HAP-1 (cell line): ENCODE data around the gene EPHA3.

Experiments
- DNase-seq, 2 experiments: peaks; one replicate each; pipeline ENCODE4 v3.0.0-alpha.2; 2016 to 2020; ENCODE audit warnings: low spot score in 2 of 2
- H3K27me3 ChIP-seq: fragments of 250-450 bp; sonication (Bioruptor Pico); 2 replicates; pipeline ENCODE4 v1.5.1; 2020; ENCODE audit warnings: low read depth, mild to moderate bottlenecking, moderate library complexity
- H3K36me3 ChIP-seq: fragments of 250-450 bp; sonication (Bioruptor Pico); replicated peaks from 2 replicates; pipeline ENCODE4 v1.5.1; 2020; ENCODE audit warnings: mild to moderate bottlenecking
- H3K4me1 ChIP-seq: fragments of 250-450 bp; sonication (Bioruptor Pico); 2 replicates; pipeline ENCODE4 v1.5.1; 2020; ENCODE audit warnings: mild to moderate bottlenecking
- H3K4me3 ChIP-seq: fragments of 250-450 bp; sonication (Bioruptor Pico); 2 replicates; pipeline ENCODE4 v1.5.1; 2020; ENCODE audit warnings: mild to moderate bottlenecking, moderate library complexity
- H3K9me3 ChIP-seq: fragments of 250-450 bp; sonication (Bioruptor Pico); 2 replicates; pipeline ENCODE4 v1.5.1; 2020; ENCODE audit warnings: mild to moderate bottlenecking, moderate library complexity
- in situ Hi-C: fragments of 300-500 bp; cut with MboI; formaldehyde crosslinking; loops from 3 replicates; pipeline ENCODE4 v1.14.3; 2020; ENCODE audit warnings: low sequenced_read_pairs, inconsistent platforms, mixed read lengths

EPHA3 gene

GRCh38 chr3:89380016-89380415, 272.6 kb downstream of the EPHA3 start:
- Histone ChIP-seq H3K36me3 (no peaks in the 10 kb centered on the region), H3K27me3 (no peaks in the 10 kb centered on the region), H3K9me3 (no peaks in the 10 kb centered on the region), H3K4me3 (no peak overlapping the region), H3K4me1 (peaks cover 29% of the 10 kb centered on the region)
- no peak for DNase-seq
- in situ Hi-C loops, result no loop called here

GRCh38 chr3:89392991-89393390, 285.6 kb downstream of the EPHA3 start:
- DNase-seq, result no peak
- Histone ChIP-seq H3K4me1 (no peaks in the 10 kb centered on the region), H3K36me3 (no peaks in the 10 kb centered on the region), H3K4me3 (no peak overlapping the region), H3K9me3 (no peaks in the 10 kb centered on the region), H3K27me3 (no peaks in the 10 kb centered on the region)
- in situ Hi-C loops, result no loop called here

- DNase-seq, result no peak
- H3K4me1 ChIP-seq, result peaks cover under 1% of the 10 kb centered on the region; the same call in 1 of the 2 replicates
- no peaks in the 10 kb centered on the region for H3K9me3 ChIP-seq
- no peaks in the 10 kb centered on the region for H3K27me3 ChIP-seq
- in situ Hi-C loops, result no loop called here
- H3K36me3 ChIP-seq, result no peaks in the 10 kb centered on the region
- no peak overlapping the region for H3K4me3 ChIP-seq
These were observed 288.0 kb downstream of the EPHA3 start for GRCh38 chr3:89395456-89395855.

- Histone ChIP-seq H3K4me1 (peaks cover 6% of the 10 kb centered on the region), H3K9me3 (no peaks in the 10 kb centered on the region), H3K4me3 (no peak overlapping the region), H3K36me3 (no peaks in the 10 kb centered on the region), H3K27me3 (no peaks in the 10 kb centered on the region)
- in situ Hi-C loops, result no loop called here
- no peak for DNase-seq
These were observed 288.6 kb downstream of the EPHA3 start for GRCh38 chr3:89395996-89396395.

DNA sequence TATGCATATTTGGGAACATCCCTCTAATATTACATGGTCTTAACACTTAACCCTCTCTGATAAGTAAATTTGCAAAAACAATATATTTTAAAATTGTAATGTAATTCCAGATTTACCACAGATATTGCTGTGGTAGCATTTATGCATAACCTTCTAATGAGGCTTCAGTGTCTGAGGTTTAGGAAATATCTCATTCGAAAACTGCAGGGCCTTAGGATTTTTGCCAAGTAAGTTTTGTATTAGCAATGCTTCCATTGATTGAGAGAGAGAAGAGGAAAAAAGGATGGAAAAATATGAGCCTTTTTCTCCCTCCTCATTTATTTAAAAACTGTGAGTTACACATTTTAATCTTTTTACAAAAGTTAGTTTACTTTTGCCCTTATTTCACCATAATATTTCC, 294.6 kb downstream of the EPHA3 start:
- Histone ChIP-seq H3K4me1 (peaks cover 28% of the 10 kb centered on the region), H3K9me3 (no peaks in the 10 kb centered on the region), H3K27me3 (no peaks in the 10 kb centered on the region), H3K36me3 (no peaks in the 10 kb centered on the region), H3K4me3 (no peak overlapping the region)
- no peak for DNase-seq
- in situ Hi-C loops, result no loop called here

GRCh38 chr3:89405176-89405575, 297.8 kb downstream of the EPHA3 start:
- peak; percentile 9 to 29 for DNase-seq
- in situ Hi-C loops, result no loop called here
- Histone ChIP-seq H3K4me1 (peaks cover 36% of the 10 kb centered on the region), H3K9me3 (no peaks in the 10 kb centered on the region), H3K27me3 (no peaks in the 10 kb centered on the region), H3K4me3 (no peak overlapping the region), H3K36me3 (no peaks in the 10 kb centered on the region)

DNA sequence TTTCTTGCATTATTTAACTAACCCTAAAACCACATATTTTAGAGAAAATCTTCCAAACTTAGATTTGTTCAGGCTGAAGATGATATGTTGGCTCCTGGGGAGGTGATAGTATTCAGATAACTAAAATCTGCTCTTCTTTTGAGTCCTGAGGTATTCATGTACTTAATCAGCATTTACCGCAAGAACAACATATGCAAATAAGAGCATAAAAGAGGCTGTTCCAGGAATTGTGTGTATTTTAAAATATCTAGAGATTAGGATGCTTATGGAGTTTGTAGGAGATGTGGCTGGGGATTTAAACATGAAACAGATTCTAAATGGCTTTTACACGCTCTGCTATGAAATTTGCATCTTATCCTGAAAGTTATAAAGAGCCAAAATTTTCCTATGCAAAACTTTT, 298.2 kb downstream of the EPHA3 start:
- H3K4me1 ChIP-seq, result peaks cover 34% of the 10 kb centered on the region
- in situ Hi-C loops, result no loop called here
- no peaks in the 10 kb centered on the region for H3K36me3 ChIP-seq
- no peak overlapping the region for H3K4me3 ChIP-seq
- DNase-seq, result peak in 1 of 2 experiments; percentile 66
- no peaks in the 10 kb centered on the region for H3K9me3 ChIP-seq
- H3K27me3 ChIP-seq, result no peaks in the 10 kb centered on the region

DNA sequence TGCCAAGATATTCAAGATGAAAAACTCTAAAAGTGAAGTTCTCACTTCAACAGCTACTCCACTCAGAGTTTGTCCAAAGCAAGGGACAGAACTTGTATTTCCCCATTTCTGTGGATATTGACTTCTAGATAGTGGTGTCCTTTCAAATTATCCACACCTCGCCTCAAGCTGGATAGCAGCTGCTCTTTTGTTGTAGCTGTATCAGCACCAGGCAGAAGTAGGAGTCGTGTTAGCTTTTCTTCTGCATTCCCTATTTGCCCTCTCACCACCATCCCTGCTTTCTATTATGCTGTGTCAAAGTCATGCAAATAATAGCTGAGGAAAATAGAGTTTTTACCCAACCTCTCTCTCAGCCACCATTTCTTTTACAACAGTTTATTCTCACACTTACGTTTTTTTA, 303.8 kb downstream of the EPHA3 start:
- in situ Hi-C loops, result no loop called here
- Histone ChIP-seq H3K36me3 (no peaks in the 10 kb centered on the region), H3K4me3 (no peak overlapping the region), H3K4me1 (peaks cover 13% of the 10 kb centered on the region), H3K27me3 (no peaks in the 10 kb centered on the region), H3K9me3 (no peaks in the 10 kb centered on the region)
- peak in 1 of 2 experiments; percentile 16 for DNase-seq

DNA sequence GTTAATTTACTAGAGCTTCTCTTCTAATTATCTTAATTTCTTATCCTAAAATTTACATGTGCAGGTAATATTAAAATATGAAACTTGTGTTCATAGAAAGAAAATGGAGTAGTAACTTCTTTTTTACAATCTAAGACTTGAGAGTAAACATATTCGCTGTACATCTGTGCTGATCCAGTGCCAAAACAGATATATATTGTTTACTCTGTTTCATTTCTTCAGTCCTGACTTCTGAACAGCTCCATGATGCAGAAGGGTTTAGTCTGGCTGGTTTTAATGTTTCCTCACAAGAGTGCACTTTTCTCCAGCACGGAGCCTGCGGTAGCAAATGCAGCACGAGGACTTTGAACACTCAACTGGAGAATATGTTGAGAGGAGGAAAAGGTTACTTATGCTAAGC, 306.8 kb downstream of the EPHA3 start:
- H3K36me3 ChIP-seq, result no peaks in the 10 kb centered on the region
- DNase-seq, result no peak
- no peaks in the 10 kb centered on the region for H3K27me3 ChIP-seq
- H3K9me3 ChIP-seq, result no peaks in the 10 kb centered on the region
- peaks cover 7% of the 10 kb centered on the region for H3K4me1 ChIP-seq
- no peak overlapping the region for H3K4me3 ChIP-seq
- in situ Hi-C loops, result no loop called here

DNA sequence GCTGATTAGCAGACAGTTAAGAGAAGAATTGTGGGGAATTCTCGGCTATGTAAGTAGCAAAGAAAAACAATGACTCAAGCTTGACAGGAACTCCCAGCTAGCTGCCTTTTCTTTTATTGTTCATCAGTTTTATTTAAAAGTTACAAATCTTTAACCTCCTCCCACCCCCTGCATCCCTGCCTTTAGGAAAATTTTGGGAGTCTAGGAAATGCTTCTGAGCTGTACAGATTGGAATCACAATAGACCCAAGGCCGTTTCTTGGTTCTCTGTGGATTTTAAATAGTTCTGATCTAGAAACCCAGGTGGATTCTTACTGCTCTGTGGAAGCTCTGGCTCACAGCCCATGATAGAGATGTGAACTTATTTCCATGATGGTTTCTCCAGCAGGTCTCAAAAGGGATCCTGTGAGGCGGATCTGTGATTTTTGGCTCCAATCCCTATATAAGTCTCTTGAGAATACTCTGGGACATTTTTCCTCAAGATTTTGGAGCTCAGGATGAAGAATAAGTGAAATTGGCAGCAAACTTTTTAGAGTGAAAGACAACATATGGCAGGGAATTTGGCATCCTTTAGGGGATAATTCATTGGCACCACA, 312.3 kb downstream of the EPHA3 start:
- Histone ChIP-seq H3K27me3 (no peaks in the 10 kb centered on the region), H3K4me1 (no peaks in the 10 kb centered on the region), H3K36me3 (no peaks in the 10 kb centered on the region), H3K9me3 (no peaks in the 10 kb centered on the region), H3K4me3 (no peak overlapping the region)
- no peak for DNase-seq
- in situ Hi-C loops, result no loop called here

GRCh38 chr3:89426060-89426459, 318.6 kb downstream of the EPHA3 start:
- no peaks in the 10 kb centered on the region for H3K4me1 ChIP-seq
- DNase-seq, result no peak
- H3K4me3 ChIP-seq, result no peak overlapping the region
- in situ Hi-C loops, result no loop called here
- no peaks in the 10 kb centered on the region for H3K9me3 ChIP-seq
- no peaks in the 10 kb centered on the region for H3K36me3 ChIP-seq
- H3K27me3 ChIP-seq, result no peaks in the 10 kb centered on the region

DNA sequence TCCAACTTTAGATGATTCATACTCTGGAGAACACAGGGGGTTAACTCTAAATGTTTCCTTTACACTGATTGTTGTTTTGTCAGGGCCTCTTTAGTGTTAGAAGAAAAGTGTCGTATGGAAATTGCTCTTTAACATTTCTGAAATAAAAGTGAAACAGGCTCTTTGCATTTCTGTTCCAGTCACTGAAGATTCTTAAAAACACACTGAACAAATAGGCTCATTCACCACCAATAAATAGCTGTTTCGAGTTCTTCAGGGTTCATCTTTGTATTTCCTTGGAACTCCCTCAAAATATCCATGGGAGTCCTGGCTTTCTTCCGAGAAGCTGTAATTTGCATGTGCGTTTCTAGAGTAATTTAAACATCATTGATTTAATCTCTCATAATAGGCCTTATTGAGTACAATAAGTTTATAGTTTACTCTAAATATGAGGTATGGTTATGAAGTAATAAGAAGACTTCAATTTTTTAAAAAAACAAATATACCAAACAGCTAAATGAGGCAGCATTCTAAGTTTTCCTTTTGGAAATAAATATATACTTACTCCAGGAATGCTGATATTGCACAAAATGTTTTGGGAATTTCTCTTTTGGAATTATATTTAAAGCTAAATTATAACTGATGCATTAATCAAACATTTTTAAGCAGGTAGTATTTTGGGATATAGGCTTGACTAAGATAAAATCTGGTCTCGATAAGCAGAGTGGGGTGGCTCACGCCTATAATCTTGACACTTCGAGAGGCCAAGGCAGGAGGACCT, 327.4 kb downstream of the EPHA3 start:
- no peaks in the 10 kb centered on the region for H3K9me3 ChIP-seq
- no peak overlapping the region for H3K4me3 ChIP-seq
- no peak for DNase-seq
- H3K36me3 ChIP-seq, result no peaks in the 10 kb centered on the region
- in situ Hi-C loops, result no loop called here
- H3K27me3 ChIP-seq, result no peaks in the 10 kb centered on the region
- H3K4me1 ChIP-seq, result no peaks in the 10 kb centered on the region

DNA sequence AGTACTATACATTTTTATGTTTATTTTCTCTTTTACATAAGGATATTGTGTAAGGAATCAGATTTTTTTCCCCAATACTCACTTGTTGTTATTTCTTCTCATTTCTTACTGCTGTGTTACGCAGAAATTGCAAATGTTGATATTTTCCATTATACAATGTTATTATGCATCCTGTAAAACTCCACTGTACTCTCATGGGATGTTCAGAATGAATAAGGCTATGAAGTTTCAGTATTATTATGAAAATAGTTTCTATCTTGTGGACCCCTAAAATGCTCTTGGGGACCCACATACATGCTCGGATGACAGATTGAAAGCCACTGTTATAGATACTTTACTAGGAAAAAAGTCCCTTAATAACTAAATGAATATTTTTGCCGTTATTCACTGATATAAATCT, 329.4 kb downstream of the EPHA3 start:
- Histone ChIP-seq H3K4me3 (no peak overlapping the region), H3K4me1 (no peaks in the 10 kb centered on the region), H3K9me3 (no peaks in the 10 kb centered on the region), H3K36me3 (no peaks in the 10 kb centered on the region), H3K27me3 (no peaks in the 10 kb centered on the region)
- no peak for DNase-seq
- in situ Hi-C loops, result no loop called here

DNA sequence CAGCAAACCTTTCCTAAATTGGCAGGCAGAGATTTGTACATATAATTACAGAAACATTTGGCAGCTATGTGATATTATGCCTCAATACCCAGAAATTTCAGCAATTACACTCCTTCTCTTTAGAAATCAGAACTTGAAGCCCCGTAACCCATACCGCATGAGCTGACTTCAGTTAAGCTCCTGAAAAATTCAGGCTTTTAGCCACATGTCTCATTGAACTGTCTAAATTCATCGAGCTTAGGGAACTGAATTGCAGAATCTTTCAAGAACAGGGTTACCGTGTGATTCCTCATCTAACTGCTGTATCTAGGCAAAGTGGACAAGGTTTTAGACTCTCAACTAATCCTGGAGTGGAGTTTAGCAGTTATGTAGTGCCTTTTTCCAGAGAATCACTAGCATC, 333.0 kb downstream of the EPHA3 start:
- Histone ChIP-seq H3K36me3 (no peaks in the 10 kb centered on the region), H3K9me3 (no peaks in the 10 kb centered on the region), H3K4me1 (no peaks in the 10 kb centered on the region), H3K4me3 (no peak overlapping the region), H3K27me3 (no peaks in the 10 kb centered on the region)
- DNase-seq, result no peak
- in situ Hi-C loops, result no loop called here
